Measurements from ENCODE around the gene APLP2. TPM values are rescaled to one million over a fixed set of nuclear protein-coding genes. Genes with fewer than 3 reads are reported as not detected.
"Not testable (repeated sequence)": the region's sequence is repeated elsewhere in the genome, so short reads cannot be mapped to it uniquely, and the experiment has no call there.

APLP2 gene
- 100 to 1,000 TPM in 2 of 4 donors, 10 to 100 TPM in 2; 72.7 to 482 (median 138) TPM for polyA plus RNA-seq
- long read RNA-seq, donor 1, transcript APLP2-215 (3 exons, 1,322 nt): minor isoform, 11 of 485 reads
- long read RNA-seq, donor 1, transcript APLP2-218 (2 exons, 584 nt): minor isoform, 6 of 485 reads
- long read RNA-seq, donor 1, transcript APLP2-210 (16 exons, 2,530 nt): major isoform, 22 of 485 reads
- long read RNA-seq, donor 1, transcript APLP2-203 (17 exons, 3,270 nt): minor isoform, 18 of 485 reads
- long read RNA-seq, donor 1, partial matches to known transcripts: 422 of 485 reads
- long read RNA-seq, donor 1, other reads (novel, unspliced or antisense): 0 of 485 reads
- long read RNA-seq, donor 2, transcript APLP2-210 (16 exons, 2,530 nt): major isoform, 6 of 77 reads
- long read RNA-seq, donor 2, partial matches to known transcripts: 66 of 77 reads
- long read RNA-seq, donor 2, other reads (novel, unspliced or antisense): 0 of 77 reads
- long read RNA-seq, donor 3, transcript APLP2-207 (2 exons, 1,590 nt): minor isoform, 6 of 164 reads
- long read RNA-seq, donor 3, transcript APLP2-210 (16 exons, 2,530 nt): major isoform, 8 of 164 reads
- long read RNA-seq, donor 3, transcript APLP2-215 (3 exons, 1,322 nt): minor isoform, 7 of 164 reads
- long read RNA-seq, donor 3, transcript APLP2-203 (17 exons, 3,270 nt): minor isoform, 5 of 164 reads
- long read RNA-seq, donor 3, partial matches to known transcripts: 133 of 164 reads
- long read RNA-seq, donor 3, other reads (novel, unspliced or antisense): 0 of 164 reads
- long read RNA-seq, donor 4, partial matches to known transcripts: 0 of 1 reads
- long read RNA-seq, donor 4, other reads (novel, unspliced or antisense): 0 of 1 reads
- long read RNA-seq, donor 5, transcript APLP2-207 (2 exons, 1,590 nt): major isoform, 5 of 59 reads
- long read RNA-seq, donor 5, partial matches to known transcripts: 50 of 59 reads
- long read RNA-seq, donor 5, other reads (novel, unspliced or antisense): 0 of 59 reads
- long read RNA-seq, donor 6, transcript APLP2-203 (17 exons, 3,270 nt): minor isoform, 7 of 116 reads
- long read RNA-seq, donor 6, transcript APLP2-210 (16 exons, 2,530 nt): major isoform, 11 of 116 reads
- long read RNA-seq, donor 6, partial matches to known transcripts: 92 of 116 reads
- long read RNA-seq, donor 6, other reads (novel, unspliced or antisense): 0 of 116 reads
- long read RNA-seq, donor 7: 0 reads
- long read RNA-seq, donor 8, partial matches to known transcripts: 0 of 1 reads
- long read RNA-seq, donor 8, other reads (novel, unspliced or antisense): 0 of 1 reads
- long read RNA-seq, donor 9, transcript APLP2-210 (16 exons, 2,530 nt): major isoform, 7 of 28 reads
- long read RNA-seq, donor 9, partial matches to known transcripts: 14 of 28 reads
- long read RNA-seq, donor 9, other reads (novel, unspliced or antisense): 0 of 28 reads
- long read RNA-seq, donor 10, transcript APLP2-210 (16 exons, 2,530 nt): major isoform, 22 of 309 reads
- long read RNA-seq, donor 10, transcript APLP2-215 (3 exons, 1,322 nt): minor isoform, 7 of 309 reads
- long read RNA-seq, donor 10, partial matches to known transcripts: 268 of 309 reads
- long read RNA-seq, donor 10, other reads (novel, unspliced or antisense): 0 of 309 reads

DNA sequence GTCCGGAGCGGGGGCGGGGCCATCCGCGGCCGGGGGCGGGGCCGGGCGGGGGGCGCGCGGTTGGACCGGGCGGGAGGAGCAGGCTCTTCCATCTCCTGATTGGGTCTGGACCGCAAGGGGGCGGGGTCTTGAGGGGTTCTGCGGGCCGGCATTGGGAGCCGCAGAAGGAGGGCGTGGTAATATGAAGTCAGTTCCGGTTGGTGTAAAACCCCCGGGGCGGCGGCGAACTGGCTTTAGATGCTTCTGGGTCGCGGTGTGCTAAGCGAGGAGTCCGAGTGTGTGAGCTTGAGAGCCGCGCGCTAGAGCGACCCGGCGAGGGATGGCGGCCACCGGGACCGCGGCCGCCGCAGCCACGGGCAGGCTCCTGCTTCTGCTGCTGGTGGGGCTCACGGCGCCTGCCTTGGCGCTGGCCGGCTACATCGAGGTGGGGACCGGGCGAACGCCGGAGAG lies at the start of gene APLP2:
Gene APLP2 (plus strand): TSS at position 236 of the 450 bp plus-strand sequence. CDS start 84 bp downstream, at position 320.
- WGBS, 3 donors: 0 to 2% (median 1%) methylated on average over 27 to 51 of the region's 51 CpGs
- H3K4me1 ChIP-seq (ENCODE audit: control insufficient read depth in 3 of 3, insufficient read depth in 2 of 3, low read depth in 1 of 3, low read length in 2 of 3): peaks cover 0 to 17% (median 0%) of the 10 kb centered on the region in 3 donors
- FAIRE-seq: no peak

DNA sequence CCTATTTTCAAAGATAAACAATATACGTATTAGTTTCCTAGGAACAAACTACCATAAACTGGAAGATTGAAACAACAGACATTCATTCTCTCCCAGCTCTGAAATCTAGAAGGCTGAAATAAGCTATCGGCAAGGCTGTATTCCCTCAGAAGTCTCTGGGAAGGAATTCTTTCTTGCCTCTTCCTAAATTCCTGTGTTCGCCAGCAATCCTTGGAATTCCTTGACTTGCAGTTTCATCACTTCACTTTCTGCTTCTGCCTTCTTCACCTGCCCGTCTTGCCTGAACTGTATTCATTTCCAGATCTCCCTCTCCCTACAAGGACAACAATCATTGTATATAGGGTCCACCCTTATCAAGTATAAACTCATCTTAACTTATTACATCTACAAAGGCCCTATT lies 49.4 kb upstream of the APLP2 start:
- WGBS, 3 donors: 84 to 95% (median 88%) methylated on average over 4 of the region's 4 CpGs
- H3K9me3 ChIP-seq (ENCODE audit: control insufficient read depth in 2 of 2, insufficient read depth in 1 of 2, low read depth in 1 of 2, low read length in 1 of 2): no peaks in the 10 kb centered on the region
- H3K27me3 ChIP-seq (ENCODE audit: control insufficient read depth in 3 of 3, insufficient read depth in 3 of 3, low read length in 3 of 3): no peaks in the 10 kb centered on the region
- FAIRE-seq: no peak
- DNase-seq: no peak
- no peak overlapping the region for H3K27ac ChIP-seq (ENCODE audit: low read depth in 1 of 3, low read length in 2 of 3)
- H3K36me3 ChIP-seq (ENCODE audit: control insufficient read depth in 3 of 3, insufficient read depth in 2 of 3, low read depth in 1 of 3, low read length in 3 of 3): no peaks in the 10 kb centered on the region
- H3K4me3 ChIP-seq (ENCODE audit: low read depth in 1 of 3, low read length in 3 of 3): no peak overlapping the region
- no peaks in the 10 kb centered on the region for H3K4me1 ChIP-seq (ENCODE audit: control insufficient read depth in 3 of 3, insufficient read depth in 2 of 3, low read depth in 1 of 3, low read length in 2 of 3)

More for the DNA sequence above, at the start of gene APLP2:
- no peaks in the 10 kb centered on the region for H3K36me3 ChIP-seq (ENCODE audit: control insufficient read depth in 3 of 3, insufficient read depth in 2 of 3, low read depth in 1 of 3, low read length in 3 of 3)
- no peaks in the 10 kb centered on the region for H3K9me3 ChIP-seq (ENCODE audit: control insufficient read depth in 2 of 2, insufficient read depth in 1 of 2, low read depth in 1 of 2, low read length in 1 of 2)
- H3K27ac ChIP-seq (ENCODE audit: low read depth in 1 of 3, low read length in 2 of 3): peak within 1 kb of the TSS; percentile 88 to 97 (median 92)
- H3K27me3 ChIP-seq (ENCODE audit: control insufficient read depth in 3 of 3, insufficient read depth in 3 of 3, low read length in 3 of 3): no peaks in the 10 kb centered on the region
- DNase-seq: peak; percentile 98 to 99
- peak within 1 kb of the TSS; percentile 83 to 98 (median 86) for H3K4me3 ChIP-seq (ENCODE audit: low read depth in 1 of 3, low read length in 3 of 3)

DNA sequence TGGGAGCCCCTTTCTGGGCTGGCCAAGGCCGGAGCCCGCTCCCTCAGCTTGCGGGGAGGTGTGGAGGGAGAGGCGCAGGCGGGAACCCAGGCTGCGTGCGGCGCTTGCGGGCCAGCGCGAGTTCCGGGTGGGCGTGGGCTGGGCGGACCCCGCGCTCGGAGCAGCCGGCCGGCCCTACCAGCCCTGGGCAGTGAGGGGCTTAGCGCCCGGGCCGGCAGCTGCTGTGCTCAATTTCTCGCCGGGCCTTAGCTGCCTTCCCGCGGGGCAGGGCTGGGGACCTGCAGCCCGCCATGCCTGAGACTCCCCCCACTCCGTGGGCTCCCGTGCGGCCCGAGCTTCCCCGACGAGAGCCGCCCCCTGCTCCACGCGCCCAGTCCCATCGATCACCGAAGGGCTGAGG lies 48.1 kb upstream of the APLP2 start:
- 98 to 99% (median 98%) methylated on average over 17 to 38 of the region's 38 CpGs for WGBS, 3 donors
- H3K27ac ChIP-seq (ENCODE audit: low read depth in 1 of 3, low read length in 2 of 3); H3K9me3 ChIP-seq (ENCODE audit: control insufficient read depth in 2 of 2, insufficient read depth in 1 of 2, low read depth in 1 of 2, low read length in 1 of 2); DNase-seq; H3K36me3 ChIP-seq (ENCODE audit: control insufficient read depth in 3 of 3, insufficient read depth in 2 of 3, low read depth in 1 of 3, low read length in 3 of 3); FAIRE-seq; H3K4me3 ChIP-seq (ENCODE audit: low read depth in 1 of 3, low read length in 3 of 3); H3K4me1 ChIP-seq (ENCODE audit: control insufficient read depth in 3 of 3, insufficient read depth in 2 of 3, low read depth in 1 of 3, low read length in 2 of 3); H3K27me3 ChIP-seq (ENCODE audit: control insufficient read depth in 3 of 3, insufficient read depth in 3 of 3, low read length in 3 of 3): not testable (repeated sequence)

DNA sequence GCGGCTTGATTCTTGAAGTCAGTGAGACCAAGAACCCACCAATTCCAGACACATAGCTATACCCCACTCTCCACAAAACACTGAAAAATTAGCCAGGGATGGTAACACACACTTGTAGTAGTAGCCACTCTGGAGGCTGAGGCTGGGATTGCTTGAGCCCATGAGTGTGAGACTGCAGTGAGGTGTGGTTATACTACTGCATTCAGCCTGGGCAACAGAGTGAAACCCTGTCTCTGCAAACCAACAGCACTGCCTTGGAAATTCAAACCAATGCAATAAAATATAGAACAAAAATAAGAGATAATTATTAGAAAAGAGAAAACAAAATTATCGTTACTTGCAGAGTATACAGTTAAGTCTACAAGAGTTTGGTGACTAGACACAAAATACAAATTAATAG lies 46.9 kb upstream of the APLP2 start:
- DNase-seq (no peak), FAIRE-seq (no peak)
- H3K9me3 ChIP-seq (ENCODE audit: control insufficient read depth in 2 of 2, insufficient read depth in 1 of 2, low read depth in 1 of 2, low read length in 1 of 2): no peaks in the 10 kb centered on the region
- 95 to 97% (median 96%) methylated on average over 2 of the region's 2 CpGs for WGBS, 3 donors
- H3K27me3 ChIP-seq (ENCODE audit: control insufficient read depth in 3 of 3, insufficient read depth in 3 of 3, low read length in 3 of 3): no peaks in the 10 kb centered on the region
- H3K4me3 ChIP-seq (ENCODE audit: low read depth in 1 of 3, low read length in 3 of 3): no peak overlapping the region
- H3K4me1 ChIP-seq (ENCODE audit: control insufficient read depth in 3 of 3, insufficient read depth in 2 of 3, low read depth in 1 of 3, low read length in 2 of 3): no peaks in the 10 kb centered on the region
- no peak overlapping the region for H3K27ac ChIP-seq (ENCODE audit: low read depth in 1 of 3, low read length in 2 of 3)
- H3K36me3 ChIP-seq (ENCODE audit: control insufficient read depth in 3 of 3, insufficient read depth in 2 of 3, low read depth in 1 of 3, low read length in 3 of 3): no peaks in the 10 kb centered on the region

DNA sequence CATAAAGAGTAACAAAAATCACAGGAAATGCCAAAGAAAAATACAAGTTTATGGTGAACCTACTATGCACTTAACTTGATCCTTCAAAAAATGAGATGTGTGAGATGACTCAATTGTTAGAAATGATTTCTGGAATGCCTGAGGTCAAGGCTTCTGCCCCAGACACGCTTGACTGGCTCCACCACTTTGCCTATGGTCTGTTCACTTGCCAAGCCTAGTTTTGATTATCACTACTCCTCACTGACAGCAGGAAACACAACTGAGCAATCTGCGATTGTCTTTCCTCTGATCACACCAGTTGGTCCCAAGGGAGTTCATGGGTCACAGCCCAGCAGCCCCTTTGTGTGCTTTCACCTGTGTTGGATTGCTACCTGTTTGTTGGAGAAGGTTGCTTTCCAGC lies 46.5 kb upstream of the APLP2 start:
- Histone ChIP-seq H3K27me3 (ENCODE audit: control insufficient read depth in 3 of 3, insufficient read depth in 3 of 3, low read length in 3 of 3) (no peaks in the 10 kb centered on the region), H3K9me3 (ENCODE audit: control insufficient read depth in 2 of 2, insufficient read depth in 1 of 2, low read depth in 1 of 2, low read length in 1 of 2) (no peaks in the 10 kb centered on the region), H3K27ac (ENCODE audit: low read depth in 1 of 3, low read length in 2 of 3) (no peak overlapping the region), H3K36me3 (ENCODE audit: control insufficient read depth in 3 of 3, insufficient read depth in 2 of 3, low read depth in 1 of 3, low read length in 3 of 3) (no peaks in the 10 kb centered on the region), H3K4me1 (ENCODE audit: control insufficient read depth in 3 of 3, insufficient read depth in 2 of 3, low read depth in 1 of 3, low read length in 2 of 3) (no peaks in the 10 kb centered on the region), H3K4me3 (ENCODE audit: low read depth in 1 of 3, low read length in 3 of 3) (no peak overlapping the region)
- 37 to 44% (median 39%) methylated on average over 2 of the region's 2 CpGs for WGBS, 3 donors
- DNase-seq (no peak), FAIRE-seq (no peak)

DNA sequence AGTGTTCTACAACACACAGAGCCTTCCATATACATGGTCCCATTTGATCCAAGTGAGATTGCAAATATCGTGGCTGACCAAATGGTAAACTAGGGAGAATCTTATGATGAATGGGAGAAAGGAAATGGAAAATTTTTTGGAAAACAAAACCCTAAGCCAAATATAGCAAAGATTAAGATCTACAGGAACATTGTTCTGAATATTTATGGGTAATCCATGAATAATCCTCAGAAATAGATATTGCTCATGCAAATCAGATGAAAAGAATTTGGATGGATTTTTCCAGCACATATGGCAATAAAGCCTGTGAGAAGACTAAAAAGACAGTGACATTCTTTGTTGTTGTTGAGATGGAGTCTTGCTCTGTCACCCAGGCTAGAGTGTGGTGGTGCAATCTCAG lies 45.3 kb upstream of the APLP2 start:
- H3K4me1 ChIP-seq (ENCODE audit: control insufficient read depth in 3 of 3, insufficient read depth in 2 of 3, low read depth in 1 of 3, low read length in 2 of 3): no peaks in the 10 kb centered on the region
- no peak overlapping the region for H3K4me3 ChIP-seq (ENCODE audit: low read depth in 1 of 3, low read length in 3 of 3)
- H3K9me3 ChIP-seq (ENCODE audit: control insufficient read depth in 2 of 2, insufficient read depth in 1 of 2, low read depth in 1 of 2, low read length in 1 of 2): no peaks in the 10 kb centered on the region
- no peak for DNase-seq
- FAIRE-seq: no peak
- no peaks in the 10 kb centered on the region for H3K36me3 ChIP-seq (ENCODE audit: control insufficient read depth in 3 of 3, insufficient read depth in 2 of 3, low read depth in 1 of 3, low read length in 3 of 3)
- no peaks in the 10 kb centered on the region for H3K27me3 ChIP-seq (ENCODE audit: control insufficient read depth in 3 of 3, insufficient read depth in 3 of 3, low read length in 3 of 3)
- 53 to 84% (median 83%) methylated on average over 1 of the region's 1 CpG for WGBS, 3 donors
- H3K27ac ChIP-seq (ENCODE audit: low read depth in 1 of 3, low read length in 2 of 3): no peak overlapping the region

DNA sequence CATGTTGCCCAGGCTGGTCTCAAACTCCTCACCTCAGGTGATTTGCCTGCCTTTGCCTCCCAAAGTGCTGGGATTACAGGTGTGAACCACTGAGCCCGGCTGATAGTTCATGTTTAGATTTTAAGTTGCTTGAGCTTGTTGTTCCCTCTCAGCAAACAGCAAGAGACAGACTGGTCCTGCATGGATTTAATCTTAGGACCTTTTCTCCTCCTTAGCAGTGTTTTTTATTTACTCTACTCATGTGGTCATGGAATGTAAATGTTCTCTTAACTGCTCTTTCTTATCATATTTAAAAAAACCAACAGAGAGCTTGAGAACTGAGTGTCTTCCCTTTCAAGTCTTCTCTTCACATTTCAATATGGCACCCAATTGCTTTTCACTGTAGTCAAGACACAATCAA lies 44.3 kb upstream of the APLP2 start:
- DNase-seq: no peak
- Histone ChIP-seq H3K9me3 (ENCODE audit: control insufficient read depth in 2 of 2, insufficient read depth in 1 of 2, low read depth in 1 of 2, low read length in 1 of 2) (no peaks in the 10 kb centered on the region), H3K4me1 (ENCODE audit: control insufficient read depth in 3 of 3, insufficient read depth in 2 of 3, low read depth in 1 of 3, low read length in 2 of 3) (no peaks in the 10 kb centered on the region), H3K27ac (ENCODE audit: low read depth in 1 of 3, low read length in 2 of 3) (no peak overlapping the region), H3K27me3 (ENCODE audit: control insufficient read depth in 3 of 3, insufficient read depth in 3 of 3, low read length in 3 of 3) (no peaks in the 10 kb centered on the region), H3K36me3 (ENCODE audit: control insufficient read depth in 3 of 3, insufficient read depth in 2 of 3, low read depth in 1 of 3, low read length in 3 of 3) (no peaks in the 10 kb centered on the region), H3K4me3 (ENCODE audit: low read depth in 1 of 3, low read length in 3 of 3) (no peak overlapping the region)
- WGBS, 3 donors: 80 to 87% (median 84%) methylated on average over 1 of the region's 1 CpG
- no peak for FAIRE-seq

Data from small intestine (tissue), 16 donors.